Activated CD8-positive, alpha-beta memory T cell treated with anti-CD3 and anti-CD28 coated beads, Interleukin-2, amount 50 U/mL, for 48 hours (primary cell): ENCODE measurements around the gene ANLN.
"Not testable (repeated sequence)": the region's sequence is repeated elsewhere in the genome, so short reads cannot be mapped to it uniquely, and the experiment has no call there.

Experiments used
- DNase-seq: peaks from one replicate; pipeline ENCODE4 v3.0.0-alpha.2; 2020

ANLN gene

DNA sequence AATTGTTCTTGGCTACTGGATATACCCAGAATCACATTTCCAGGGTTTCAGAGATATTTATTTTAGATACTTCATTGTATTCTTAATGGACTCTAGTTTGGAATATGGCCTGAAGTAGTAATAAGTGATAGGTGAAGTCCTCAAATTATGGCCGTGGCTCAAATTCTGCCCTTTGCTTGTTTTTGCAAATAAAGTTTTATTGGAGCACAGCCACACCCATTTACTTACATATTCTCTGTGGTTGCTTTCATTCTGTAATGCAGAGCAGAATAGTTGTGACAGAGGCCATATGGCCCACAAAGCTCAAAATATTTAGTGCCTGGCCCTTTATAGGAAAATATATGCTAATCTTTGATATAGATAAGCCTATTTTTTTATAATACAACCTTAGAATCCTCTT, 19.5 kb downstream of the ANLN start:
- DNase-seq = no peak

GRCh38 chr7:36415144-36415543, 25.5 kb downstream of the ANLN start:
- no peak for DNase-seq

GRCh38 chr7:36416251-36416650, 26.6 kb downstream of the ANLN start:
- DNase-seq = no peak

- DNase-seq = no peak
Measured at GRCh38 chr7:36420307-36420706, 30.6 kb downstream of the ANLN start.

GRCh38 chr7:36422072-36422471, 32.4 kb downstream of the ANLN start:
- no peak for DNase-seq

- no peak for DNase-seq
Measured at GRCh38 chr7:36423633-36424032, 34.0 kb downstream of the ANLN start.

DNA sequence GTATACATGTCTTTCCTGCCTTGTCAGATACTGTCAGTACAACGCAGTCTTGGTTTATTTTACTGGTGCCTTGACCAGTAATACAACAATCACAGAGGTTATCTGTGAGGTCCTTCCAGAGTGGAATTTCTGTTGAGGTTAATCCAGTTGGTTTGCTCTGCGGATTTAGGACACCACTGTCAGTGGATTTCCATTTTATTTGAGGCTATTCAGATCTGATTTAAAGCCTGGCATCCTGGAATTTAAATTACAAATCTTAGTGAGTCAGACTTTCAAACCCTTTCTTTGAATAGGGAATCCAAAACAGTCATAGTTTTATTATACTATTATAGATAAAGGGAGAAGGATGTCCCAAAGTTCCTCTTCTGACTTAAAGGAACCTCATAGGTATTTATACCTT, 40.5 kb downstream of the ANLN start:
- no peak for DNase-seq

- no peak for DNase-seq
Measured at GRCh38 chr7:36430881-36431280, 41.2 kb downstream of the ANLN start.

GRCh38 chr7:36438211-36438610, 48.5 kb downstream of the ANLN start:
- DNase-seq = no peak

- no peak for DNase-seq
Measured at GRCh38 chr7:36439624-36440023, 50.0 kb downstream of the ANLN start.

- no peak for DNase-seq
Measured at GRCh38 chr7:36440880-36441279, 51.2 kb downstream of the ANLN start.

DNA sequence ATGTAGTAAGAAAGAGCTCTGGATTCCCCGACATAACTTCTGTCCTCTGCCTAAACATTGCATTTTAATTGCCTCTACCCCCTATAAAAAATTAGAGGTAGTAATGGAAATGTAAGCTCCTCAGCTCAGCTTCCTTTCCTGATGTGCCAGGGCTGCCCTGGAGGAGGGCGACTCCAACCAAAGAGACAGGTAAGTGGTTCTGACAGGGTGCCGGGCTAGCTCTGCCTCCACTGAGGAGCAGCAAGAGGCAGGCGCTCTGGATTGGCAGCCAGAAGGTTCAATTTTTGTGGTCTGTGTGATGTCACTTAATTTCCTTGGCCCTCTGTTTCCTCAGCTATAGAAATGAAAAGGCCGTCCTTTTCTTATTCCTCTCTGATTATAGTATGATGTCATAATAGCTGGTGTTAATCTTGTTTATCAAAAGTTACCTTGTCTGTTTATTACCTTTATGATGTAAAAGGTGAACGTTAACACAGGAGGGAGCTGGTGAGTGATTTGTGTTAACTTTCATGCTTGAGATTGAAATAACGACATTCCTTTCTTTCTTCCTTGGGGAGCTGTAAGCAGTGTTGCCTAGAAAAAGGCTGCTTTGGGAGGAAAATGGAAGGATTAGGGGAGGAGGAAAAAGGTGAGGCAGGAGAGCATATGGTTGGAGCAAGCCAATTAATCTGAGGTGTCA, 51.8 kb downstream of the ANLN start:
- DNase-seq = no peak

DNA sequence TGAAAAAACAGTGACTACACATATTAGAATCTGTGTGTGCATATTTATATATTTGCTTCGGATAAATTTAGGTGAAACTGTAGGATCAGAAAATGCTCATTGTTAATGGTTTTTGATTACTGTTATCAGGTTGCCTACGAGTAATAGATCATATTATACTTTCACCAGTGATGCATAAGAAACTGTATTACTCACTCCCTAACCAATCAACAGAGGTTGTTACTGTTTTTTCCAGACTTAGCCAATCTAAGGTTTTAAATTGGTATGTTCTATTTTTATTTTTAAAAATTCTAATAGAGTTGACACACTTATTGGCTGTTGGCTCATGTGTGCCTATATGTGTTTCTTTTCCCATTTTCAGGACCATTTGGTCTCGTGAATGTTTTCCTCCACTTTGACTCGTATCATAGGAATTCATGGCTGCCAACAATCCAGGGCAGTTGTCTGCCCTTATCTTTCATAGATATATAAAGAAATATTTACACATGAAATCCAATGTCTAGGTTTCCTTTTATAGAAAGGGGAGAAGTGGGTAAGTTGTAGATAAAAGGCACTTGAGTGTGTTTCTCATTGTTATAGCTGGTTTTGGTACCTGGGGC, 59.2 kb downstream of the ANLN start:
- no peak for DNase-seq

DNA sequence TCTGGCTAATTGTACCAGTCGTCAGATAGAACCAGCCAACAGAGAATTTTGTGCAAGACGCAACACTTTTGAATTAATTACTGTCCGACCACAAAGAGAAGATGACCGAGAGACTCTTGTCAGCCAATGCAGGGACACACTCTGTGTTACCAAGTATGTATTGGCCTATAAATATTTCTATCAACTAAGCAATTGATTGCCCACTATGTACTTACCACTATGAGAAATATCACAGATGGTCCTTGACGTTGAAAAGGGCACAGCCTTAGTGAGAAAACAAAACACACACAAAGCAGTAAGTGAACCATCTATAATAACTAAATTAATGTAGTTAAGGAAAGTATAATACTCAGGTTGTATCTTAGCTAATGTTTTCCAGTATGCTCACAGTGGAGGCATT, 60.0 kb downstream of the ANLN start:
- DNase-seq = no peak

- no peak for DNase-seq
Measured at GRCh38 chr7:36453769-36454168, 64.1 kb downstream of the ANLN start.

DNA sequence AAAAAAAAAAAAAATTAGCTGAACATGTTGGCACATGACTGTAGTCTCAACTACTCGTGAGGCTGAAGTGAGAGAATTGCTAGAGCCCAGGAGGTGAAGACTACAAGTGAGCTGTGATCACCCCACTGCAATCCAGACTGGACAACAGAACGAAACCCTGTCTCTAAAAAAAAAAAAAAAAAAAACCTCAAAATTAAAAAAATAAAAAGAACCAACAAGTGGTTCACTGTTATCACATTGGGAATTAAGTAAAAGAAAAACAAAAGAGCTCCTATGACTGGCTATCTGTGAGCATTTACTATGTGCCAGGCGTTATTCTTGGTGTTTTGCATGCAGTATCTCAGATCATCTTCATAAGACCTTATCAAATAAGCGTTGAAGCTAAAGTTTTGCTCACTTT, 66.0 kb downstream of the ANLN start:
- DNase-seq = no peak

- DNase-seq = no peak
Measured at GRCh38 chr7:36456138-36456537, 66.5 kb downstream of the ANLN start.

DNA sequence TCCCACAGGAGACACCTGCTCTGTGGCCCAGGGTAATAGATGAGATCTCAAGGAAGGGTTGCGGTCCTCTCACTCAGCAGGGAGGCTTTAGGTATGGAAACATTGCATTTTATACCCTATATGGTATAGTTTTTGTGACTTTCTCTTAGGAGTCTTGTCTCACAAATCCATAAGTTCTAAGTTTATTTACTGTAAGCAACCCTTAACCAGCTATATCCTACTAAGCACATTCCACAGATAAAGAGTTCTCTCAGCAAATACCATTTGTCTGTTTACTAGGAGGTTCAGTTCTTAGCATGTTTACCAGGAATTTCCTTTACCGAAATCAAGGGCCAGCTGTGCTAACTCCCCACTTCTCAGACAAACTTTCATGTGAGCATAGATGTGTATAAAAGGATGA, 66.9 kb downstream of the ANLN start:
- no peak for DNase-seq

GRCh38 chr7:36459236-36459960, 69.7 kb downstream of the ANLN start:
- no peak for DNase-seq

- no peak for DNase-seq
Measured at GRCh38 chr7:36460811-36461429, 71.3 kb downstream of the ANLN start.

GRCh38 chr7:36462551-36463137, 73.0 kb downstream of the ANLN start:
- no peak for DNase-seq

GRCh38 chr7:36464271-36464670, 74.6 kb downstream of the ANLN start:
- DNase-seq = no peak

GRCh38 chr7:36466001-36466400, 76.3 kb downstream of the ANLN start:
- DNase-seq = not testable (repeated sequence)
